Right hindlimb (tissue), 1 donor: ENCODE data around the gene CSRNP2.
A peak's percentile ranks its signal among the peaks of the same experiment; 100 is the strongest.
"Not testable (repeated sequence)": the region's sequence is repeated elsewhere in the genome, so short reads cannot be mapped to it uniquely, and the experiment has no call there.

Source experiments
- DNase-seq: peaks from one replicate; pipeline ENCODE4 v3.0.0-alpha.2; 2018

Gene CSRNP2, protein sequence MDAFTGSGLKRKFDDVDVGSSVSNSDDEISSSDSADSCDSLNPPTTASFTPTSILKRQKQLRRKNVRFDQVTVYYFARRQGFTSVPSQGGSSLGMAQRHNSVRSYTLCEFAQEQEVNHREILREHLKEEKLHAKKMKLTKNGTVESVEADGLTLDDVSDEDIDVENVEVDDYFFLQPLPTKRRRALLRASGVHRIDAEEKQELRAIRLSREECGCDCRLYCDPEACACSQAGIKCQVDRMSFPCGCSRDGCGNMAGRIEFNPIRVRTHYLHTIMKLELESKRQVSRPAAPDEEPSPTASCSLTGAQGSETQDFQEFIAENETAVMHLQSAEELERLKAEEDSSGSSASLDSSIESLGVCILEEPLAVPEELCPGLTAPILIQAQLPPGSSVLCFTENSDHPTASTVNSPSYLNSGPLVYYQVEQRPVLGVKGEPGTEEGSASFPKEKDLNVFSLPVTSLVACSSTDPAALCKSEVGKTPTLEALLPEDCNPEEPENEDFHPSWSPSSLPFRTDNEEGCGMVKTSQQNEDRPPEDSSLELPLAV

GRCh38 chr12:51083126-51083833 lies at the start of gene CSRNP2:
Gene CSRNP2, minus strand, starts transcription at chr12:51083596. Its CDS starts 7,035 bp downstream, at chr12:51076561.
- DNase-seq = peak; percentile 98

- DNase-seq = no peak
Observed at GRCh38 chr12:51132693-51133092, 49.3 kb upstream of the CSRNP2 start.

DNA sequence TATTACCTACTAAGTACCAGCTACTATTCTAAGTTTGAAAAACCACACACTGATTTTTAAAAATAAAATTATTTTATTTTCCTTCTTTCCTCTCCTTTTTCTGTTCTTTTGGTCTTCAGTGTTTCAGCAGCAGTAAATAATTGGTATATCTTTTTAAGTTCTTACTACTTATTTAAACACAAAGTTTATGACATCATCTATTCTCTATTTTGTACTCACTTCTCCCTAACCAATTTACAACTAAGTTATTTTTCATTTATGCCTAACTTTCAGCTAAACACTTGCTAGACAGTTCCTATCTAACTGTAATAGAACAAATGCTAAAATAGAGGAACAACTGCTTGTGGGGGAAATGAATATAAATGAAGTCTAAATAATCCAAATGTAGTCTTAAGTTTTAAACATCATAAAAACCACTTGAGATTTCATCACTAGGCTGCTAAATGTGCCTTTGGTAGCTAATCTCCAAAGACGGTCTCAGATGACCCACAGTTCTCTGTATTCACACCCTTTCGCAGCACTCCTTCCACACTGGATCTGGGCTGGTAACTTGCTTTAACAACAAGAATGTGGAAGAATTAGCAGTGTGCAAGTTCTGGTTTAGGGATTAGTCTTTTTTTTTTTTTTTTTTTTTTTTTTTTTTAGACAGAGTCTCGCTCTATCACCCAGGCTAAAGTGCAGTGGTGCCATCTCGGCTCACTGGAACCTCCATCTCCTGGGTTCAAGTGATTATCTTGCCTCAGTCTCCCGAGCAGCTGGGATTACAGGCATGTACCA lies 48.5 kb upstream of the CSRNP2 start:
- no peak for DNase-seq

GRCh38 chr12:51128919-51129318 lies 45.5 kb upstream of the CSRNP2 start:
- DNase-seq = no peak

- no peak for DNase-seq
Observed at GRCh38 chr12:51127050-51127729, 43.8 kb upstream of the CSRNP2 start.

- no peak for DNase-seq
Observed at GRCh38 chr12:51126297-51126696, 42.9 kb upstream of the CSRNP2 start.

GRCh38 chr12:51124504-51124903 lies 41.1 kb upstream of the CSRNP2 start:
- DNase-seq = no peak

- DNase-seq = no peak
Observed at GRCh38 chr12:51122844-51123243, 39.4 kb upstream of the CSRNP2 start.

DNA sequence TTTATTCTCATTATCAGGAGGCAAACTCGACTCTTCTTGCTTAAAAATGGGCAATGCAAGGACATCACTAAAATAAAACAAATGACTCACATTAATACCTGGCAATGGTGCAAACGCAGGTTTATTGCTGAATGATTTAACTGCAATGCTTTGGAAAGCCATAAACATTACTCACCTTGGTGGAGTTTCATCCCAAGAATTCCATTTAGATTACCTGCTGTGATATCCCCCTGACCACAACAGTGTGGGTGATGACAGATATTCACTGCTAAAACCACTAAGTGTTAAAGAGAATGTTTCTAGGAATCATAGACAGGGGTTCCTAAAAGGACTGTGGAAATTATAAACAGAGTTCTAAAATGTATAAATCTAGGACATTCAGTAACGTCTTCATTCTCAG lies 35.3 kb upstream of the CSRNP2 start:
- no peak for DNase-seq

DNA sequence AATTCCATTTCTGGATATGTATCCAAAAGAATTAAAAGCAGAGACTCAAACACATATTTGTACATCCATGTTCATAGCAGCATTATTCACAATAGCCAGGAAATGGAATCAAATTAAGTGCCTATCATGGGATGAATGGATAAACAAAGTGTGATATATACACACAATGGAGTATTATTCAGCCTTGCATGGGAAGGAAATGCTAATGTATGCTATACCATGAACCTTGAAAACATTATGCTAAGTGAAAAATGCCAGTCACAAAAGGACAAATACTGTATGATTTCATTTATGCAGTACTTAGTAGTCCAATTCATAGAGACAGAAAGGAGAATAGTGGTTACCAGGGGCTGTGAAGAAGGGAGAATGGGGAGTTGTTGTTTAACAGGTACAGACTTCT lies 32.1 kb upstream of the CSRNP2 start:
- DNase-seq = no peak

DNA sequence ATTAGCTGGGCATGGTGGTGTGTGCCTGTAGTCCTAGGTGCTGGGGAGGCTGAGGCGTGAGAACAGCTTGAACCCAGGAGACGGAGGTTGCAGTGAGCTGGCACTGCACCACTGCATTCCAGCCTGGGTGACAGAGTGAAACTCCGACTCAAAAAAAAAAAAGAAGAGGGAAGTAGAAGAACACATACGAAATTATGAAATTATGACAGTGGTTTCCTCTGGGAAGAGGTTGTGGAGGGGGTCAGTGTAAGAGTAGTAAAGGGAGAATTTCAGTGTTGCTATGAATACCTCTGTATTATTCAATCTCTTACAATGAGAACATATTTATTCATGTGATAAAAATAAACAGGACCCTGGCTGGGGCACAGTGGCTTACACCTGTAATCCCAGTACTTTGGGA lies 24.7 kb upstream of the CSRNP2 start:
- no peak for DNase-seq

DNA sequence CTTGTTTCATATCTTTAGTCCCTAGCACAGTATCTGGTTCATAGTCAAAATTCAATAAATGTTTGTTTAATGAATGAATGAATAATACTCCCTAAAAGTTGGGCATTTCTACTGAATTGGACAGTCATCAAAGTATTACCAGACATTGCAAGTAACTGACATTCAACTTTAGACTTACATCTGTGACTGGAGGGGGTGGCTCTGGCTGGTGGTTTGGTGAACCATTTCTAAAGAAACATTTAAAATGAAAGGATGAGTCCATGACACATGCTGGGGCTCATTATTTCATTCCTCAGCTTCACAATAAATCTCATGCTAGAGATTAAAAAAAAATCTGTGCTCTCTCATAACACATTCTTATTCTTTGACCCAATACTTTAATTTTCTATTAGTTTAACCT lies 20.6 kb upstream of the CSRNP2 start:
- no peak for DNase-seq

DNA sequence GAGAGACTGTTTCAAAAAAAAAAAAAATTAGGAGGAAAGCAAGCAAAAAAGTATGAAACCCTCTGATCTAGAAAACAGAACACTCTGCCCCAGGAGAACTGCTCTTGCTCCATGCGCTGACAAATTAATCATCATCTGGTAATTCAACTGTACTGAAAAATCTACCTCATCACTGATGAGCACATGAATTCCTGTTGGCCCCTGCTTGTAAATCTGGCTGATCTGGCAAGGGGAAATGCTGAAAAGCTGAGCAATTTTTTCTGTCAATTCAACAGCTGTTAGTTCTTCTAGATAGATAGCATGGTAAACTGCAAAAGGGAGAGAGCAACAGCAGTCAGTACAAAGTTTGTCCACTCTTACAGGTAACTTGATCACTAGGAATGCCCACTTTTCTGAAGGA lies 15.2 kb upstream of the CSRNP2 start:
- DNase-seq = no peak

GRCh38 chr12:51090705-51091229 lies 7.4 kb upstream of the CSRNP2 start:
- no peak for DNase-seq

DNA sequence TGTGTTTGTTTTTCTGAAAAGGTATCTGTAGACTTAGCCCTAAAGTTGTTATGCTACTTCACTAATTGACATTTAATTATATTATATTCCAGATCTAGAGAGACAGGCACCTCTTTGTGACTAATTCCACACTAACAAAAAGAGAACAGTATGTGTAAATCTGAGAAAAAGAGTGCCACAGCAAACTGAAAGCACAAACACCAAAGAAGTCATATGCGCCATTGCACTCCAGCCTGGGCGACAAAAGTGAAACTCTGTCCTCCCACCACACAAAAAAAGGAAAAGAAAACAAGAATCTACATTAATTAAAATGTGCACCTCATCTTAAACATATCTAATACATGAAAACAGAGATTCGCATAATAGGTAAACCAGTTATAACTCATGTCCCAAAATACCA lies 4.4 kb upstream of the CSRNP2 start:
- DNase-seq = no peak

- no peak for DNase-seq
Observed at GRCh38 chr12:51086933-51087332, 3.5 kb upstream of the CSRNP2 start.

DNA sequence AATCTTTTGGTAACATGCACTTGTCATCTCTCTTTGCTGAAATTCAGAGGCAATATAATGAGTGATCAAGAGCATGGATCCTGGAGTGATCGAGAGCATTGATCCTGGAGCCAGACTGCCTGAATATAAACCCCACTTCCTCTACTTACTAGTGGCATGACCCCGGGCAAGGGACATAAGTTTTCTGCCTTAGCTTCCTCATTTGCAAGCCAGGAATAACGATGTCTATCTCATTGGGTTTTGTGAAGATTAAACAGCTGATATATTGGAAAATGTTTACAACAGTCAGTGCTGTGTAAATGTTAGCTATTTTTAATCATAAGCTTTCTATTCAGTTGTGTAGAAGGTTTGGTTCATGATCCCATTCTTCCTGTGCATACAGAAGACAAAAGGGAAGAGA lies 2.4 kb upstream of the CSRNP2 start:
- DNase-seq = no peak

- no peak for DNase-seq
Observed at GRCh38 chr12:51082561-51083125, 753 bp downstream of the CSRNP2 start.

GRCh38 chr12:51081421-51081820 lies 2.0 kb downstream of the CSRNP2 start:
- DNase-seq = no peak

GRCh38 chr12:51080136-51080535 lies 3.3 kb downstream of the CSRNP2 start:
- DNase-seq = no peak

DNA sequence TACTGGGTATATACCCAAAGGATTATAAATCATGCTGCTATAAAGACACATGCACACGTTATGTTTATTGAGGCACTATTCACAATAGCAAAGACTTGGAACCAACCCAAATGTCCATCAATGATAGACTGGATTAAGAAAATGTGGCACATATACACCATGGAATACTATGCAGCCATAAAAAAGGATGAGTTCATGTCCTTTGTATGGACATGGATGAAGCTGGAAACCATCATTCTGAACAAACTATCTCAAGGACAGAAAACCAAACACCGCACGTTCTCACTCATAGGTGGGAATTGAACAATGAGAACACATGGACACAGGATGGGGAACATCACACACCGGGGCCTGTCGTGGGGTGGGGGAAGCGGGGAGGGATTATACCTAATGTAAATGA lies 4.5 kb downstream of the CSRNP2 start:
- DNase-seq = not testable (repeated sequence)

DNA sequence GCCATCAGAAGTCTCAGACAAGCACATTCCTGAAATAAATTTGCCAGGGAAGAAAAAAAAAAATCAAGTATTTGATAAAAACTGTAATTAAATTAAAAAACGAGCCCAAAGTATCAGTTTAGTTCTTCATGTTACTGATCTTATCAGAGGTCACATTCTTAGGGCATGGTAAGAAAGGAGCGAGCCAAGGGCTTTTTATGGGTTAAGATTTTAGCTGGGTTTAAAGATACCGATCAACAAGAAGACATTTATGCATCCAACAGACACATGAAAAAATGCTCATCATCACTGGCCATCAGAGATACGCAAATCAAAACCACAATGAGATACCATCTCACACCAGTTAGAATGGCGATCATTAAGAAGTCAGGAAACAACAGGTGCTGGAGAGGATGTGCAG lies 5.0 kb downstream of the CSRNP2 start:
- DNase-seq = not testable (repeated sequence)
